GM10847 (cell line): ENCODE results near the gene BEGAIN.

ENCODE experiments used
- POLR2A ChIP-seq: IDR thresholded peaks from 2 replicates; pipeline ENCODE4 v1.6.1; 2011; ENCODE audit not compliant: insufficient read length; ENCODE audit errors: extremely low read depth

BEGAIN gene

DNA sequence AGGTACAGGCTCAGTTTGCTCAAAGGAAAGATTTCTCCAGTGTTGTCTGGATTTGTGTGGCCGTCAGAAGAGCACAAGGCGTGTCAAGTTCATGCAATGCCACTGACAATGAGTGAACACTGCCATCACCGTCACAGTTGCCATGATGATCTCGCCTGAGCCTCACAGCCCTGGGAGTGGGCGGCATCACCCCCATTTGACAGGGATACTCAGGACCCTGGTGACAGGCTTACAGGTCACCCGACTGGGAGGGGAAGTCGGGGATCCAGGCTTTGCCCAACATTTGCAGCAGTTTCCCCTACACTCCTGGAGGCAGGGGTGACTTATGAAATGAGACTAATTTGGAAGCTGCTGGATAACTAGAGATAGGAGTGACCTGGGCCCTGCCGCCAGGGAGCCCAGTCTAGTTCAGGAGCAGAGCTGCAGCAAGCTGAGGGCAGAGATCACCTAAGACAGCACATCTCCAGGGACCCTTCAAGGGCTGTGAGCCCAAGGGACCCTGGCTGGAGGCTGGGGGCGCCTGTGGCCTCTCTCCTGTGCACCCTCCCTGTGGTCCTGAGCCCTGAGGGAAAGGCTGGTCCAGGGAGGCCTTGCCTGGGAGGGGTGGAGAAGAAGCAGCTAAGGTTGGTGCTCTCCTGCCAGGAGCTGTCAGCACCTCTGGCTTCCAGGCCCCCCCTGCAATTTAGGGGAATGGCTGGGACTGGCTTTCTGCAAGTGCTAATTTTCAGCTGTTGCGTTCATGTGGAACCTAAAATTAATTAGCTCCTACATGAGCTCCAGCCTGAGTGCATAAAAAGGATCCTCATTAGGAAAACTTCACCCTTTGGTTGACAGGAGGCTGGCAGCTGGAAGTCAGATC is 32.4 kb upstream of the BEGAIN start:
- no peak for TF ChIP-seq POLR2A

DNA sequence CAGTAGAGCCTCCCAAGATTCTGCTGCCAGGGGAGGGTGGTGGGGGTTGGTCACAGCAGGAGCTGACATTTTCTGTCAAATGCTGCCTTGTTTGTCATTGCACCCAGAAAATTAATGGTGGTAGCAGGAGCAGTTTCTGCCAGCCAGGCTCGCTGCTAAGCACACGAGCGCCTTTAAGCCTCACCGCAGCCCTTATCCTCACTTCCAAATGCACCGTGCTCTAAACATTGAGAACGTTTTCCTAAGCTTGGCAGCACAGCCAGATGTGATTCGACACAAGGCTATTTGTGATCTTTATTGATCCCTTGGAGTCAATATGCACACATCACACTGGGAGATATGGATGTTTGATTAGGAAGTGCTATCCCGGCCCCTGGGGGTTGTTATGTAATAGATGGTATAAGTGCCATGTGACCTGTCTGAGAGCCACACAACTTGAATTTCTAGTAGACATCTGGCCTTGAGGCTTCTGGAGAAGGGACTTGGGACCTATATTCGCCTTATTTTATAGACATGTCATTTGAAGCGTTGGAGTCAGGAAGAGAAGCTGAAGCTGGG is 31.6 kb upstream of the BEGAIN start:
- TF ChIP-seq POLR2A, result no peak

DNA sequence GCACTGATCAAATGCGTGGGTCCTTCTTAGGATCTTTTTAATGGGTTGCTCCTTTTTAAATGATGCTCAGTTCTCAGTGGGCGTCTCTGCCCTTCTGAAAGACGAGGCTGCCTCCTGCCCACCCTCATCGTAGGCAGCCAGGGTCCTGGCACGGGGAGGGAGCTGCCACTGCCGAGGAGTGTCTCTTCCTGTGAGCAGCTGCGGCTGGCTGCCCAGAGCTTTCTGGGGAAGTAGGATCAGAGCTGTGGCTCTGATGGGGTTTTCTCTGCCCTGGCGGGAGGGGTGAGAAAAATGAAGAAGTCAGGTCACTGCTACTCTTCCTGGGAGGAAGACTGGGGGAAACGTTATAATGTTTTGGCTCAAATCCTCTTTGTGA is 31.1 kb upstream of the BEGAIN start:
- TF ChIP-seq POLR2A, result no peak

DNA sequence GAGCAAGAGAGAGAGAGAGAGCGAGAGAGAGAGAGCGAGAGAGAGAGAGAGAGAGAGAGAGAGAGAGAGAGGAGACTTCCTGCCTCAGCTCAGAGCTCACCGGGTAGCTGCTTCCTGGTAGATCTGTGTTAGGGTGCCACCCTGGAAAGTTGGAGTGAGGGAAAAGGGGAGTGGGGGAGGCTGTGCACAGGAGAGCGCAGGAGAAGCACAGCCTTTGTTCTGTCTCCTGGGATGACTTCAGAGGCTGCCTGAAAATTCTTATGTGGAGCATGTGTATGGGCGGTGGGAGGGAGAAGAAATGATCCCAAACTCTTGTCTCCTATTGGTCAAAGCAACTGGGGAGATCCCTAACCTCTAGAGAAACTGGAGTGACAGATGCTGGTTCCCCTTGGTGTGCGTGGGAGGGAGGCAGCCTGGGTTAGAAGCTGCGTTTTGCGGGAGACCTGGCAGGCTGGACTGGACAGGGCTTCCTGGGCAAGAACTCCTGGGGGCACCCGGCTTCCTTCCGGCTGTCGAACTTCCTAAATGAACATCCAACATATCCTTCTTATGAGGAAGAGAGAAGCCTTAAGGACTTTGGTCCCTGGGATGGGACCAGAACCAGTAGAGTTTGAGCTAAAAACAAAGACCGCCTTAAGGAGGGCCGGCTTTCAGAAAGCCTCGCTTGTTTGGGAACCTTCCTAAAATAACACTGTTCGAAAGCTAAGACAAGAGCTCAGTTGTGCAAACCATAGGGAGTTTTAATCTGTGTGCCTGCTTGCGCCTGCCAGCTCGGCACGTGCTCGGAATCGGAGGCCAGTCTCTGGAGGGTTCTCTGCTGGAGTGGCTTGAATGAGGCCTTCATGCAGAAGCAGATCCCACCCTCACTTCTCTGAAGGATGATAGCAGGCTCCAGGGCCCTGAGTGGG is 30.4 kb upstream of the BEGAIN start:
- no peak for TF ChIP-seq POLR2A

DNA sequence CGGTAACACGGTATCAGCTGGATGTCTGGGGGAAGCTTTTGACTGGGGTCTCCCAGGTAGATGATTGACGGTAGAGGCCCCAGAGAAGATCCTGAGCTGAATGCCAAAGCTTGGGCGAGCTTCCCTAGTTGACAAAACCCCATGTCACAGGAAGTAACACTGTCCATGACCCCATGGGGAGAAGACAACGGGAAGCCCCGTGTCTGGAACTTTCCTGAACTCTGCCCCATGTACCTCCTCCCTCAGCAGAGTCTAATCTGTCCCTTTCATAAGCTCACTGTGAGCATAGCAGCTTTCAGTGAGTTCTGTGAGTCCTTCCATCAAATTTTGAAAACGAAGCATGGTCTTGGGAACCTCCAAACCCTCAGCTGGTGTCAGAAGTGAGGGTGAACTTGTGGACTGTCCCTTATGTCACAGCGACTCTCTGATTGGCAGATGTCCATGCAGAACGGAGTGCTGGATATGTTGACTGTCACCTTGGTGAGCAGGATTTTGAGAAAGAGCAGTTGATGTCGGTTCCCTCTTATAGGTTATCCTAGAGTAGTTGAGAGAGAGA is 29.7 kb upstream of the BEGAIN start:
- TF ChIP-seq POLR2A, result no peak

DNA sequence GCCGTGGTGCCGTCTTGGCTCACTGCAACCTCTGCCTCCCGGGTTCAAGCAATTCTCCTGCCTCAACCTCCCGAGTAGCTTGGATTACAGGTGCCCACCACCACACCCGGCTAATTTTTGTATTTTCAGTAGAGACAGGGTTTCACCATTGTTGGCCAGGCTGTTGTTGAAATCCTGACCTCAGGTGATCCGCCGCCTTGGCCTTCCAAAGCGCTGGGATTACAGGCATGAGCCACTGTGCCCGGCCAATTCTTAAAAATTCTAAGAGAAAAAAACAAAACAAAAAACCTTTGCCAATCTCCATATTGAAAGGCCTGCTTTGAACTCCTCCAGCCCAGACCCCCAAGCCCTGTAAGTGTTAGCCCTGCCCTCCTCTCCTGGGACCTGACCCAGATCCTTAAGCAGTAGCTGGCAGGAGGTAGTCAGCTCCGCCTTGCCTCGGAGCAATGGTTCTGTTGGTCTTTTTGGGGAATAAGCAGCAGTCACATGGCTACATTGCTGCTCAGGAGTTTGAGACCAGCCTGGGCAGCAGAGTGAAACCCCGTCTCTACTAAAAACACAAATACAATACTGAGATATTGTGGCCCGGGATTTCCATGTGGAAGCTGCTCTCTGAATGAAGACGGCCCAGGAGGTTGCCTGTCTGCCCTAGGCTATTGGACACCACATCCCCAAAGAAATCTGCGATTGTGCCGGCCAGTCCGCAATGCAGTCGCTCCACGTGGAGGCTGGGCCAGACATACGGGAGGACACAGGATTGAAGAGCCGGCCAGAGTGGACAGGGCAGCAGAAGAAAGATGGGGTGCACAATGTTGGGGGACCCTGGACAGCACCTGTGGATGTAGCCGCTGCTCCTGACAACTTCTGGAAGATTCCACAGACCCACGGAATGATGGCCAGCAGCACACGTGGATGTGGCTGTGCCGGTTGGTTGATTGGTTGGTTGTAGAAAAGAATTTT is 28.8 kb upstream of the BEGAIN start:
- no peak for TF ChIP-seq POLR2A

DNA sequence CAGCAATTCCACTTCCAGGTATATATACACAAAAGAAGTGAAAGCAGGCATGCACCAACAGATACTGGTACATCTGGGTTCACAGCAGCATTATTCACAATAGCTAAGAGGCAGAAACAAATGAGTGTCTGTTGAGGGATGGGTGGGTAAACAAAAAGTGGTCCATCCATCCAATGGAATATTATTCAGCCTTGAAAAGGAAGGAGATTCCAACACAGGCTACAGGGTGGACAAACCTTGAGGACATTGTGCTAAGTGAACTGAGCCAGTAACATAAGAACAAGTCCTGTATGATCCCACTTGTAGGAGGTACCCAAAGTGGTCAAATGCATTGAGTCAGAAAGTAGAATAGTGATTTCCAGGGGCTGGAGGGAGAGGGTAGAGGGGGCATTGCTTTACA is 27.6 kb upstream of the BEGAIN start:
- TF ChIP-seq POLR2A, result no peak

DNA sequence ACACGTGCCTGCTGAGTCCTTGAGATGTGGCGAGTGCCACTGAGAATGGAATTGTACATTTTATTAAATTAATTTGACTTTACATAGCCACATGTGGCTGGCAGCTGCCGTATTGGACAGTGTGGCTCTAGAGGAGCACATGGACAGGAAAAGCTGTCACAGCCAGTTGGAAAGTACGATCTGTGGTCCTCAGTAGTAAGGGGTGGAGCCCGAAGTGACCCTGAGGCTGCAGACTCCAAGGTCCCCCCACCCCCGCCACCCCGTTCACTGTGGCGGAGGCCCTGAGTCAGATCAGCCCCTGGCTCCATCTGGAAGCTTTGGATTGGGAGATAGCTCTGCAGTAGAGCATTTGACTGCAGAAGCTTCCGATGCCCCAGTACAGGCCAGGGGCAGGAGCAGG is 25.8 kb upstream of the BEGAIN start:
- no peak for TF ChIP-seq POLR2A

DNA sequence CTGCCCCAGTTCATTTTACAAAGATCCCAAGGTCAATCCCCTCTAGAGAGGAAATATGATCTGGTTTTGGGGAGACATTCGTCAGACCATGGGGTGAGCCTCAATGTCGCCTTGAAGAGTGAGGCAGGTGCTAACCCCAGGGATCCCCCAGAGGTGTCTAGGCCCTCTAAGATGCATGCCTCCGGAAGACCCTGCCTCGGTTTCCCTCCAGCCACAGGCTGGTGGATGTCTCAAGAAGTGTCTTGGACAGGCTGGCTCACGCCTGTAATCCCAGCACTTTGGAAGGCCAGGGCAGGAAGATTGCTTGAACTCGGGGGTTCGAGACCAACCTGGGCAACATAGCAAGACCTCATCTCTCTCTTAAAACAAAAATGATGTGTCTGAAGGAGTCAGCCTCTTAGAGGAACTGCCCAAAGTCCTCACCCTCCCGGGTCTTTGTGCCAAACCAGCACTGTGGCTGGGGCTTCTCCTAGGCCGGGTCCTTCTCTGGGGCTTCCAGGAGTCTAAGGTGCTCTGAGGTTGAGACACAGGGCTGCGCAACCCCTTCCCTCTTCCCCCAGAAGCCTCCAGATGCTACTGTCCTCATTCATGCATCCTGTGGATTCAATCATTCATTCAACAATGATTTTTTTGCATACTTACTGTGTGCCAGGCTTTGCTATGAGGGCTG is 24.7 kb upstream of the BEGAIN start:
- no peak for TF ChIP-seq POLR2A

DNA sequence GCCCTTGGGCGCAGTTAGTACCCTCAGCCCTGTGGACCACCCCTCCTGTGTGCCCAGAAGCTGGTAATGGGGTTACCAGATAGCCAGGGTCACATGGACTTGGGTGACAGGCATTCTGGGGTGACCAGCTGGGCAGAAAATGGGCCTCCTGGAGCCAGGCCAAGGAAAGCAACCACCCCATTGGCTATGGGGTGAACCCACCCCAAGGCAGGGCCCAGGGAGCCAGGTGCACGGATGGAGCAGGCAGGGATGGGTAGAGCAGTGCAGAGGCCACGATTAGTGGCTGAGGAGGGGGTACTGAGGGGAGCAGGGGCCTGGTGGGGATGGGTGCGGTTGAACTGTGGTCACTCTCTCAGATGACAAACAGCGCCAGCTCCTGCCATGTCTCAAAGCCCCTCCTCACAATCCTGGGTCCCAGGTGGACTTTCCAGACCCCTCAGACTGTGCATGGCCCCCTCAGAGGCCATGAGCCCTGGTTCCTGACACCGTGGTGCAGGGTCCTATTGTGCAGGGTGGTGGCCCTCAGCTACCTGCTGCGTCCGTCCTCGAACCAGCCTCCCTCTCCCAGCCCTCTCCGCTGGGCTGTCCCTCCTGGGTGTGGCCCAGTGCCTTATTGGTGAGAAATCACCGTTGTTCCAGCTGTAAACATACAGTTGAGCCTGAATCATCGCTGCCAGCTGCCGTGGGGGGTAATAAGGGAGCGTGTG is 23.4 kb upstream of the BEGAIN start:
- TF ChIP-seq POLR2A, result no peak

DNA sequence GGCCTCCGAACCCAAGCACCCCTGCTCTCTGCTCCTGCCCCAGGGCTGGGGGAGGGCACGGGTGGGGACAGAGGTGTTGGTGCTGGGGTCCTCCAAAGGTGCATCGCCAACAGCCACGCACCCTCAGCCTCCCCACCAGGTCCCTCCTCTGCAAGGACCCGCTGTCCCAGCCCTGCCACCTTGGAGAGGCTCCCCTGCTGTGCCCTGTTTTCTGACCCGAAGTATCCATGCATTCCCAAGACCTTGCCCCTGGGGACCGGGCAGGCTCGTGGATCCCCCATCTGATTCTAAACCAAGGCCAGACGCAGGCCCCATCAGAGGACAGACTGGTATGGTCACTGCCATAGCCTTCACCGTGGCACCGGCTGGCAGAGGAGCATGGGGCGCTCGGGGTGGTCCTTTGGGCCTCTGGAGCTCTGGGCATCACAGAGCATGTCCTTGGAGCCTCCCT is 22.7 kb upstream of the BEGAIN start:
- no peak for TF ChIP-seq POLR2A

DNA sequence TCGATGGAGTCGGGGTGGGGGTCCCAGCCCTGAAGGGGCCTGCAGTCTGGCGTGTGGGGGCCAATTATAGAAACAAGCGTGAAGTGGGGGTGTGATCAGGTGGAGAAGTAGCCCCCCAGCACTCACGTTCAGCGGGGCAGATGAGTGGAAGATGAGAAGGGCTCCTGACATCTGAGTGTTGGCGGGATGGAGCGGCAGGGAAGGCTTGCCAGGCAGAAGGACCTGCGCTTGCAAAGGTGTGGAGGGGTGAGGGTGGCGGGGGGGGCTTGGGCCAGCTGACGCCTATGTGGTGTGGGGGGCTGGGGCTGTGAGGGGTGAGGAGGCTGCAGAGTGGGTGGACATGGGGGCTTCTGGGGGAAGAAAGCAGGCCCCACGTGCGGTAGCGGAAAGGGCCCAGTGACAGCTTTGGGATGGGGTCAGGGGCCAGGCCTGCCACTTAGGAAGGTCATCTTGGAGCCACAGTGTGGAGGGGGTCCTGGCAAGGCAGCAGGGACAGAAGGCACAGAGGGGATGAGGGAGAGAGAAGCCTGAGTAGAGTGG is 22.2 kb upstream of the BEGAIN start:
- TF ChIP-seq POLR2A, result no peak
